Endometrium (tissue), 2 donors: Measurements from ENCODE around the gene LRRC3.
"Not testable (repeated sequence)": the region's sequence is repeated elsewhere in the genome, so short reads cannot be mapped to it uniquely, and the experiment has no call there.

ENCODE experiments used
- FAIRE-seq: peaks from 2 replicates; lab custom pipeline; 2012; peaks lifted over from hg19 to GRCh38; lab: Jason Lieb, UNC
- donor health status: control.
- donor health status: control.

Gene LRRC3

GRCh38 chr21:44478124-44478800 lies 23.0 kb downstream of the LRRC3 start:
- FAIRE-seq: no peak

- FAIRE-seq: no peak
These were observed 23.5 kb downstream of the LRRC3 start for GRCh38 chr21:44478801-44479167.

DNA sequence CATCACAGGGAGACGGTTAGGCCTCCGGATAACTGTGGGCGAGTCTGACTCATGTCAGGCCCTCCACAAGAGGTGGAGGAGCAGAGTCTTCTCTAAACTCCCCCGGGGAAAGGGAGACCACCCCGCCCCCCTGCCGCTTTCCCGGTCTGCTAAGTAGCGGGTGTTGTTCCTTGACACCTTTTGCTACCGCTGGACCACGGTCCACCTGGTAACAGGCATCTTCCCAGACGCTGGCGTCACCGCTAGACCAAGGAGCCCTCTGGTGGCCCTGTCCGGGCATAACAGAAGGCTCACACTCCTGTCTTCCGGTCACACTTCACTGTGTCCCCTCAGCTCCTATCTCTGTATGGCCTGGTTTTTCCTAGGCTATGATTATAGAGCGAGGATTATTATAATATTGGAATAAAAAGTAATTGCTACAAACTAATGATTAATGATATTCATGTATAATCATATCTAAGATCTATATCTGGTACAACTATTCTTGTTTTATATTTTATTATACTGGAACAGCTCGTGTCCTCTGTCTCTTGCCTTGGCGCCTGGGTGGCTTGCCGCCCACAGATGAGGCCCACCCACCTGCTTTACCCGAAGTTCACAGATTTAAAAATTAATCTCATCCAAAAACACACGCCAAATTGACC lies 24.4 kb downstream of the LRRC3 start:
- FAIRE-seq: not testable (repeated sequence)

DNA sequence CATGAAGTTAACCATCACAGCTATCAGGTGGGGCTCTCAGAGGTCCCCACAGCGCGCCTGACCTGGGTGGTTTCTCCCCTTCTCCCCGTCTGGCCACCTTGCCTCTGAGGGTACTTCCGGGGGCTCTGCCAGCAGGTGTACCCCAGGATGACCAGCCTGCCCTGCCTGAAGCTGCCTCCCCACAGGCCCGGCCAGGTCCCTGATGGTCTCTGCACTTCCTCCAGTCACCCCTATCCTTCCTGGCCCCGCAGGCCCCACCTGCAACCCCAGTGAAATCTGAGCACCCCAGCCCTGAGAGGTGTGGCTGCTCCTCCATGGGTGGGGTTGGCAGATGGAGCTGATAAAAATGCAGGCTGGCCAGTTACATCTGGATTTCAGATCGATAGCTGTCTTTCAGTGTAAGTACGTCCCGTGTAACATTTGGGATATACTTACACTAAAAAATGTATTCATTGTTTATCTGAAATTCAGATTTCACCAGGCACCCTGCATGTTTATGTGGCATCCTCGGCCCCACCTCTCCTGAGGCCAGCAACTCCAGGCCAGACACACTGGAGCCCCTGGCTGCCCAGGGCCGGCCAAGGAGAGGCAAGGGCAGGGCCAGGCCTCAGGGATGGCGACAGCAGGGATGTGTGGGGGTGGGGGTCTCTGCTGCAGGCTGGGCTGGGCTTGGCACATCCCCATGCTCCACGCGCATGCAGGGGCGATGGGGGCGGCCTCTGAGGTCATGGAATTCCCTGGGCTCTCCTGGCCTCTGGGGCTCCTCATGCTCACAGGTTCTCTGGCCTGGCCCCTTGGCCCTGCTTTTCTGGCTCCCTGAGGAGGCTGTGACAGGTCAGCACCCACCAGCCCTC lies 25.1 kb downstream of the LRRC3 start:
- no peak for FAIRE-seq

DNA sequence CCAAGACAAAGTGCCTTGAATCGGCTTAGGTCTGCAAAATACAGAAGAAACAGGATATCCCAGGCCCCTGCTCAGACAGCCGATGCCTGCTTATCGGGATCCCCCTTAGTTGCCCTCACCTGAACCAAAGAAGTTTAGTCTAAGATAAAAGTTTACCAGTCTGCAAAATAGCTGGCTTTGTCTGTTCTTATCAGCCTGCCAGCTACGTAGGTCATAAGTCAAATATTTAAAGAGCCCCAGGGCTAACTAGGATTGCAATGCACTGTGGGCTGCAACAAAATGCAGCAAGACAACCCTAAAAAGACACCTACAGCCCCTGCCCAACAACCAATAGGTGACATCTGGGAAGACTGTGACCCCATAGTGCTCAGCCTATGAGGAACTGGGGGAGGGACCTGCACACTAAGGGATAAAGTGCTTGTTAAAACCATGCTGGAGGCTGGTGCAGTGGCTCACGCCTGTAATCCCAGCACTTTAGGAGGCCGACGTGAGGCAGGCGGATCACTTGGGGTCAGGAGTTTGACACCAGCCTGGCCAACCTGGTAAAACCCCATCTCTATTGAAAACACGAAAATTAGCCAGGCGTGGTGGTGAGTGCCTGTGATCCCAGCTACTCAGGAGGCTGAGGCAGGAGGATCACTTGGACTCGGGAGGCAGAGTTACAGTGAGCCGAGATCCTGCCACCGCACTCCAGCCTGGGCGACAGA lies 27.4 kb downstream of the LRRC3 start:
- FAIRE-seq: no peak

DNA sequence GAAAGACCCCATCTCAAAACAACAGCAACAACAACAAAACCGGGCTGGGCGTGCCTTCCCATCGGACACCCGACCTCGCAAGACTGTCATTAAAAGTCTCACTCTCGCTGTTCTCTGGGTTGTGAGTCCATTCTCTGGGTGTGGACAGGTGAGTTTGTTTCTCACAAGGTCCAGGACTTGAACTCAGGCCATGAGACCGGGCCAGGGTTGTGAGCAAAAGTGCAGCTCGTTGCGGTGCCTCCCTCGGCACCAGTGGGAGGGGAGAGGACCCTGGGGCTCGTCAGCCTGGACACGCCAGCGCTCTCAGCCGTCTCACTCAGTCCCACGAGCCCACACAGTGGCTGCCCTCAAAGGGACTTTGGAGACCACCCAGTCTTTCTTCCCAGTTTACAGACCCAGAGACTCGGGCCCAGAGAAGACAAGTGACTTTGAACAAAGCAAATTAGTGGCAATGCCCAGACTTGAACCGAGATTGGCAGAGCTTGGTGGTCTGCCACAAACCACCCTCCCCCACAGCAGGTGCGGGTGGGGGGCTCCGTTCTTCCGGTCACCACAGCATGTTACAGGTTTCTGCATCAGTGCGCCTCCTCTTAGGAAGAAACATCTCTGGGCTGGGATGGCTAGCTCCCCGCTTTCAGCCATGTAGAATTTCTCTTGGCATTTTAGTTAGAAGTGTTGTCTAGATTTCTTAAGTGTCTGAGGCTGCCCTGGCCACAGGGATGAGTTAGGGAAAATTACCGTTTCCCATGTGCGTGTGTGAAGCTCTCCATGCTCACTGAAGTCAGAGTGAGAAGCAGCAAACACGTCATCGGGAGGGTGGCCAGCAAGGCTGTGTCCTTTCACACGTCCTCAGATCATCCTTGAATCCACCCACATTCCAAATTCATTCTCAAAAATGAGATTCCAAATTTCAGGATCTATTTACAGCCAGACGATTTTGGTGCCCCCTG lies 28.3 kb downstream of the LRRC3 start:
- FAIRE-seq: no peak

GRCh38 chr21:44484498-44485253 lies 29.4 kb downstream of the LRRC3 start:
- FAIRE-seq: no peak

- FAIRE-seq: no peak
These were observed 30.0 kb downstream of the LRRC3 start for GRCh38 chr21:44485254-44485793.

GRCh38 chr21:44485796-44486195 lies 30.5 kb downstream of the LRRC3 start:
- FAIRE-seq: no peak

DNA sequence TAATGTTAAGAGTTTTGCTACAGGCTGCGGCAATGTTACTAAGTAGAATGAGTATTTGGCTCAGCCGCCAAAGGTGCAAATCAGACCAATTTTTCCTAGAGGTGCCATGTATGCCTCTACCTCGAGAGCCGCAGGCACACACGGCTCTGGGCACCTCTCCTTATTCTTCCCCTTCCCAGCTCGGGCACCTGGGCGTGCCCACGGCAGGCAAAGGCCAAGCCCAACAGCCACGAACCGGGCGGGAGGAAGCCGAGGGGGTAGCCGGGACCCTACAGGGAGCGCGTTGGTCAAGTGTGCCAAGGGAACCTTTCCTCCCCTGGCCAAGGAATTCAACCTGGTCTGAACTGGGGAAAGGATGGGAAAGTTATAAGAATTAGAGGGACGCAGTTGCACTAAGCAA lies 31.0 kb downstream of the LRRC3 start:
- no peak for FAIRE-seq

- no peak for FAIRE-seq
These were observed 32.5 kb downstream of the LRRC3 start for GRCh38 chr21:44487831-44488230.

DNA sequence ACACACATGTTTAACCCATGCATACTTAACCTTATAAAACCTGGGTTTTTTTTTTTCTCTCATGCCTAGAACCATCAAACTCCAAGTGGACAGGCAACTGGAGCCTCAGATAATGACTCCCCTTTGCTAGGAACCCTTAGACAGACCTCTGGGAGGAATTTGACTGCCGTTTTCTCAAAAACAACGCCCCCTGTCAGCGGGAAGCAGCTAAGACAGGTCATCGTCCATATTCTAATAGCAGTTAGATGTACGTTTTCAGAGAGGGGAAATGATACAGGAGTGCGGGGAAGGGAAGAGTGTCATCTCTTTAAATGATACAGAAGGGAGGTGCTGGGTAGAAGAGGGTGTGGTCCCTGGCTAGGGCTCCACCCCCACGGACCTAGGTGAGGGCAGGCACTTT lies 34.7 kb downstream of the LRRC3 start:
- FAIRE-seq: no peak

- no peak for FAIRE-seq
These were observed 35.1 kb downstream of the LRRC3 start for GRCh38 chr21:44490405-44490804.

- no peak for FAIRE-seq
These were observed 35.5 kb downstream of the LRRC3 start for GRCh38 chr21:44490816-44491215.

GRCh38 chr21:44492567-44493385 lies 37.5 kb downstream of the LRRC3 start:
- FAIRE-seq: no peak

DNA sequence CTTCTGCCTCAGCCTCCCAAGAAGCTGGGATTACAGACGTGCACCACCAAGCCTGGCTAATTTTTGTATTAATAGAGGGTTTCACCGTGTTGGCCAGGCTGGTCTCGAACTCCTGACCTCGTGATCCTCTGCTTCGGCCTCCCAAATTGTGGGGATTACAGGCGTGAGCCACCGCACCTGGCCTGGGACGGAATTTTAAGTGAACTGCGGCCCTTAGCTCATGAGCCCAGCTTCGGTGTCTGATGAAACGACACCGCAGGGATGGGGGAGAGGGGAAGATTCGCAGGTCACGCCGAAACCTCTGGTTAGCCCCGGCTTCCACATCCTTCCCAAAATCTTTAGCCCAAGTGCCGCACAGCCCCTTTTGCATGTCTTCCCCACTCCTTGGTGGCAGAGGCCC lies 39.1 kb downstream of the LRRC3 start:
- FAIRE-seq: no peak

DNA sequence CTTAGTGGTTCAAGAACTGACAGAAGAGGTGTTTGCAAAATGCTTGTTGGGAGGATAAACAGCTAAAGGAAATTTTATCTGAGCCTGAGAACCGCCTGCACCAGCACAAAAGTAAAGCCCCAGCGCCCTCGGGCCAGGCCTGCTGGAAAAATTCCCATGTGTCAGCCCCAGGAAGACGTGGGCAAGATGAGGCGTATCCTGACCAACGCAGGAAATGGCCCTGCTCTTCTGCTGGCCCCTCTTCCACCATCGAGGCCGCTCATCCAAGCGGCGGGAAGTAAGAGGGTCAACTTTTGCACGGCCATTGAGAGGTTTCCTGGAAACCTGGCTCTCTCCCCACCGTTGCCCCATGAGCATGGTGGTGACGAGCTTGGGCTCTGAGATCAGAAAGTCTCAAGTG lies 39.6 kb downstream of the LRRC3 start:
- FAIRE-seq: no peak

- FAIRE-seq: no peak
These were observed 40.6 kb downstream of the LRRC3 start for GRCh38 chr21:44495611-44496563.
